Endothelial cell of umbilical vein (primary cell): Measurements from ENCODE around the gene NCAPH2. TPM values are rescaled to one million over a fixed set of nuclear protein-coding genes. Genes with fewer than 3 reads are reported as not detected.

Experiments used
- BruUV-seq: library from RNA; stranded (reverse); fragments of 400-500 nt; replicated peaks from 2 replicates; lab custom pipeline; 2021; lab: Mats Ljungman, UMichigan
- CTCF ChIA-PET: fragments of 300-600, 350-600 bp; sonication (Branson Sonifier 250); formaldehyde crosslinking; loops from one replicate; lab custom pipeline; 2021; ENCODE audit warnings: antibody characterized with exemption, inconsistent platforms; lab: Charles Lee
- POLR2A ChIA-PET: fragments of 300-600, 350-600 bp; sonication (Branson Sonifier 250); formaldehyde crosslinking; loops from one replicate; lab custom pipeline; 2021; ENCODE audit warnings: antibody characterized with exemption, inconsistent platforms; lab: Charles Lee
- DNase-seq: peaks from one replicate; pipeline ENCODE4 v3.0.0-alpha.2; 2011; ENCODE audit warnings: low read depth, low spot score
- FAIRE-seq: peaks from 2 replicates; lab custom pipeline; 2011; peaks lifted over from hg19 to GRCh38; lab: Jason Lieb, UNC
- H2AFZ ChIP-seq: 2 replicates; pipeline ENCODE4 v1.6.0; 2012; ENCODE audit warnings: low read depth, low read length, control low read depth, inconsistent platforms
- H3K27ac ChIP-seq: 2 replicates; pipeline ENCODE4 v1.5.1; 2011; ENCODE audit warnings: low read depth, mild to moderate bottlenecking, control low read depth, low read length, moderate library complexity; ENCODE audit not compliant: insufficient read depth
- H3K27me3 ChIP-seq, 2 experiments: 2 replicates each; pipeline versions ENCODE4 v1.6.0 to v1.6.1; 2011; ENCODE audit warnings: low read length in 2 of 2, mixed read lengths in 1 of 2; ENCODE audit not compliant: control insufficient read depth in 2 of 2, insufficient read depth in 2 of 2
- H3K36me3 ChIP-seq, 2 experiments: 2 replicates in 1 of 2; 3 replicates in 1 of 2; pipeline ENCODE4 v1.5.1; 2011; ENCODE audit warnings: low read length in 2 of 2, mild to moderate bottlenecking in 1 of 2, moderate library complexity in 1 of 2; ENCODE audit not compliant: control insufficient read depth in 2 of 2, insufficient read depth in 2 of 2; ENCODE audit errors: extremely low read depth in 1 of 2
- H3K4me1 ChIP-seq: 3 replicates; pipeline ENCODE4 v1.5.1; 2011; ENCODE audit warnings: mild to moderate bottlenecking, low read length; ENCODE audit not compliant: control insufficient read depth, insufficient read depth; ENCODE audit errors: extremely low read depth
- H3K4me2 ChIP-seq: 2 replicates; pipeline ENCODE4 v1.6.1; 2011; ENCODE audit warnings: low read length, control low read depth, mixed read lengths; ENCODE audit not compliant: insufficient read depth
- H3K4me3 ChIP-seq, 3 experiments: fragments of 200-600 bp in 1 of 3; sonication (generic), shearing (Covaris generic) in 1 of 3; replicated peaks in 1 of 3; 2 replicates each; pipeline ENCODE4 v1.5.1; 2011 to 2016; ENCODE audit warnings: control low read depth in 3 of 3, low read length in 3 of 3, mild to moderate bottlenecking in 2 of 3, inconsistent platforms in 1 of 3, low read depth in 1 of 3, moderate library complexity in 1 of 3; ENCODE audit not compliant: insufficient read depth in 1 of 3
- H3K79me2 ChIP-seq: 2 replicates; pipeline ENCODE4 v1.6.0; 2012; ENCODE audit warnings: low read length, inconsistent platforms; ENCODE audit not compliant: control insufficient read depth, insufficient read depth
- H3K9ac ChIP-seq: replicated peaks from 2 replicates; pipeline ENCODE3; 2011; ENCODE audit warnings: low read length, control low read depth; ENCODE audit not compliant: insufficient read depth; ENCODE audit errors: extremely low read depth
- H3K9me1 ChIP-seq: replicated peaks from 3 replicates; pipeline ENCODE4 v1.6.0; 2011; ENCODE audit warnings: mild to moderate bottlenecking, low read length; ENCODE audit not compliant: control insufficient read depth, insufficient read depth; ENCODE audit errors: extremely low read depth
- H3K9me3 ChIP-seq: replicated peaks from 2 replicates; pipeline ENCODE4 v1.5.1; 2012; ENCODE audit warnings: low read length, inconsistent platforms; ENCODE audit not compliant: control insufficient read depth, insufficient read depth
- H4K20me1 ChIP-seq: replicated peaks from 2 replicates; pipeline ENCODE3; 2011; ENCODE audit warnings: mild to moderate bottlenecking, low read length; ENCODE audit not compliant: control insufficient read depth, insufficient read depth; ENCODE audit errors: extremely low read depth
- EZH2 ChIP-seq: IDR thresholded peaks from 2 replicates; pipeline ENCODE4 v1.6.1; 2012; ENCODE audit warnings: borderline replicate concordance, low read depth, mild to moderate bottlenecking, moderate library complexity, low read length, inconsistent platforms; ENCODE audit not compliant: severe bottlenecking
- POLR2A ChIP-seq: IDR thresholded peaks from 2 replicates; pipeline ENCODE4 v1.6.1; 2012; ENCODE audit warnings: low read depth, mild to moderate bottlenecking, control low read depth, low read length
- dilution Hi-C: fragments of 300-500 bp; cut with MboI; formaldehyde crosslinking; loops from one replicate; pipeline ENCODE4 v1.15.0; 2019; ENCODE audit warnings: low sequenced_read_pairs; ENCODE audit not compliant: extremely low pct_ligation_motif_present
- intact Hi-C: fragments of 100-400 bp; cut with micrococcal nuclease; formaldehyde crosslinking; loops from one replicate; pipeline ENCODE4 v1.10.0; 2022
- polyA plus RNA-seq, 4 experiments: library from polyadenylated mRNA; depleted of rRNA in 3 of 4; stranded (reverse) in 3 of 4; unstranded in 1 of 4; fragments of >200 nt; gene quantifications; 2 replicates each; pipeline versions ENCODE4 v1.2.1 to v1.2.3, GENCODE V29; 2011 to 2012; ENCODE audit warnings: missing spikeins in 1 of 4
- total RNA-seq: library from RNA; stranded (reverse); gene quantifications from 2 replicates; pipeline ENCODE4 v1.2.3, GENCODE V29; 2021
- TF ChIP-seq, protein P1 (sequence below), 2 donors: IDR thresholded peaks; 1 replicate in 1 of 2; 2 replicates in 1 of 2; pipeline ENCODE4 v1.5.1; 2011; ENCODE audit warnings: low read length in 2 of 2, mild to moderate bottlenecking in 2 of 2, moderate library complexity in 2 of 2, control low read depth in 1 of 2, inconsistent platforms in 1 of 2, low read depth in 1 of 2; ENCODE audit not compliant: insufficient read depth in 1 of 2; ENCODE audit errors: extremely low read depth in 1 of 2
- TF ChIP-seq, protein P2 (sequence below): IDR thresholded peaks from 2 replicates; pipeline ENCODE4 v1.6.1; 2011; ENCODE audit not compliant: insufficient read depth, insufficient read length

NCAPH2 gene
- total and polyA plus RNA-seq, 2 donors (not counting 3 experiments of a cell fraction or from before 2014, with no cell fraction given), result 42.4 to 43.2 TPM

DNA sequence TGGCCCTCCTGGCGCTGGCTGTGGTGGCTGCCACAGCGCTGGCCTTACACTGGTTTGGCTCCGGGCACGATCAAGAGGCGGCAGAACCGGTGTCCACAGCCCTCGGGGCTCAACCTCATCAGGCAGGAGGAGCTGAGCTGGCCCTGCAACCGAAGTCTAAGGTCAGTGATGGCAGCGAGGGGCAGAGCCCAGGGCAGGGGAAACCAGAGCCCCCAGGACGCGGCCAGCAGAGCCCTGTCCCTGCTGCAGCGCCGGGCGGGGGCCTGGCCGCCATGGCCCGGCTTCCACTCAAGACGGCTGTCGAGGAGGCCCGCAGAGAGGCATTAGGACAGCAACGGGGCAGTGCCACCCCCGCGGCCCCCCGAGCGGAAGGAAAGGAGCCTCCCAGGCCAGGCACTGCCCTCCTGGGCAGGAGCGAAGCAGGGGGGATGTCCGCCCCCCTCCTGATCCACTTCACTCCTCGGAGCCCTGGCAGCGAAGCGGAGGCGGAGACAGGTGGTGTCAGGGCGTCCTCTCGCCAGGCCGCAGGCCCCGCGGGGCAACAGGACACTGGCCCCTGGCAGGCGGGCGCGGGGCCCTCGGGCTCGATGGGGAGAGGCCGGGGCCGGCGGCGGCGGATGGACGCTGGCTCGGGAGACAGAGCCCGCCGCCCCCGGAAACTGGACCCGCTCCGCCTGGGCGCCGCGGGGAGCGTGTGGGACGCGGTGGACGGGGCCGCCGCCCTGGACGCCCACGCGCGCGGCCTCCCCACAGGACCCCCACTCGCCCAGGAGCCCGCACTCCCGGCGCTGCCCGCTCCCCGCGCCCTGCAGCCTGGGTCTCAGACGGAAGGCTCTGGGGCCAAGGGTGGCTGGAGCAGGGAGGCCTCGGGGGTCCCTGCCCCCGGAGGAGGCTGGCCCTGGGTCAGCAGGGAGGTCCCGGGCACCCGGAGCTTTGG, 38.6 kb downstream of the NCAPH2 start:
- Histone ChIP-seq H3K4me1 (no peaks in the 10 kb centered on the region), H3K9ac (no peak overlapping the region), H3K4me3 (no peak overlapping the region), H3K9me1 (no peaks in the 10 kb centered on the region), H3K27me3 (peaks cover 27 to 40% of the 10 kb centered on the region in 2 experiments), H3K36me3 (no peaks in the 10 kb centered on the region), H4K20me1 (no peaks in the 10 kb centered on the region), H3K9me3 (no peaks in the 10 kb centered on the region), H3K27ac (no peak overlapping the region), H2AFZ (no peak overlapping the region), H3K4me2 (no peak overlapping the region), H3K79me2 (no peaks in the 10 kb centered on the region)
- ChIA-PET POLR2A (no interaction called here), CTCF (interaction anchor here (0.8 to 2.3 kb wide), 7 partner anchors 14 to 74 kb away, joined by 3 to 9 read pairs (median 5); partner anchors contain the start of genes SCO2 and SYCE3)
- DNase-seq (no peak), FAIRE-seq (no peak)
- dilution Hi-C loops (no loop called here), intact Hi-C loops (no loop called here)
- BruUV-seq, result no TSS peak
- TF ChIP-seq, protein P1, sequence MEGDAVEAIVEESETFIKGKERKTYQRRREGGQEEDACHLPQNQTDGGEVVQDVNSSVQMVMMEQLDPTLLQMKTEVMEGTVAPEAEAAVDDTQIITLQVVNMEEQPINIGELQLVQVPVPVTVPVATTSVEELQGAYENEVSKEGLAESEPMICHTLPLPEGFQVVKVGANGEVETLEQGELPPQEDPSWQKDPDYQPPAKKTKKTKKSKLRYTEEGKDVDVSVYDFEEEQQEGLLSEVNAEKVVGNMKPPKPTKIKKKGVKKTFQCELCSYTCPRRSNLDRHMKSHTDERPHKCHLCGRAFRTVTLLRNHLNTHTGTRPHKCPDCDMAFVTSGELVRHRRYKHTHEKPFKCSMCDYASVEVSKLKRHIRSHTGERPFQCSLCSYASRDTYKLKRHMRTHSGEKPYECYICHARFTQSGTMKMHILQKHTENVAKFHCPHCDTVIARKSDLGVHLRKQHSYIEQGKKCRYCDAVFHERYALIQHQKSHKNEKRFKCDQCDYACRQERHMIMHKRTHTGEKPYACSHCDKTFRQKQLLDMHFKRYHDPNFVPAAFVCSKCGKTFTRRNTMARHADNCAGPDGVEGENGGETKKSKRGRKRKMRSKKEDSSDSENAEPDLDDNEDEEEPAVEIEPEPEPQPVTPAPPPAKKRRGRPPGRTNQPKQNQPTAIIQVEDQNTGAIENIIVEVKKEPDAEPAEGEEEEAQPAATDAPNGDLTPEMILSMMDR (IDR thresholded peaks at IDR 0.05; ENCODE audit: extremely low read depth in 1 of 2, insufficient read depth in 1 of 2, low read depth in 1 of 2, low read length in 2 of 2), result no peak
- TF ChIP-seq EZH2, result peak; percentile 85
- TF ChIP-seq, protein P2, sequence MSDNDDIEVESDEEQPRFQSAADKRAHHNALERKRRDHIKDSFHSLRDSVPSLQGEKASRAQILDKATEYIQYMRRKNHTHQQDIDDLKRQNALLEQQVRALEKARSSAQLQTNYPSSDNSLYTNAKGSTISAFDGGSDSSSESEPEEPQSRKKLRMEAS, result no peak
- TF ChIP-seq POLR2A, result no peak
